HG03108 (cell line): ENCODE results near the gene CADM1.

Experiments used
- ATAC-seq: cut with Tn5 transposase; IDR thresholded peaks from one replicate; pipeline ENCODE4 v1.9.1; 2021; ENCODE audit warnings: moderate library complexity; ENCODE audit not compliant: unreplicated experiment

CADM1 gene

GRCh38 chr11:115256397-115257197, 247.6 kb downstream of the CADM1 start:
- ATAC-seq: peak; percentile 91

DNA sequence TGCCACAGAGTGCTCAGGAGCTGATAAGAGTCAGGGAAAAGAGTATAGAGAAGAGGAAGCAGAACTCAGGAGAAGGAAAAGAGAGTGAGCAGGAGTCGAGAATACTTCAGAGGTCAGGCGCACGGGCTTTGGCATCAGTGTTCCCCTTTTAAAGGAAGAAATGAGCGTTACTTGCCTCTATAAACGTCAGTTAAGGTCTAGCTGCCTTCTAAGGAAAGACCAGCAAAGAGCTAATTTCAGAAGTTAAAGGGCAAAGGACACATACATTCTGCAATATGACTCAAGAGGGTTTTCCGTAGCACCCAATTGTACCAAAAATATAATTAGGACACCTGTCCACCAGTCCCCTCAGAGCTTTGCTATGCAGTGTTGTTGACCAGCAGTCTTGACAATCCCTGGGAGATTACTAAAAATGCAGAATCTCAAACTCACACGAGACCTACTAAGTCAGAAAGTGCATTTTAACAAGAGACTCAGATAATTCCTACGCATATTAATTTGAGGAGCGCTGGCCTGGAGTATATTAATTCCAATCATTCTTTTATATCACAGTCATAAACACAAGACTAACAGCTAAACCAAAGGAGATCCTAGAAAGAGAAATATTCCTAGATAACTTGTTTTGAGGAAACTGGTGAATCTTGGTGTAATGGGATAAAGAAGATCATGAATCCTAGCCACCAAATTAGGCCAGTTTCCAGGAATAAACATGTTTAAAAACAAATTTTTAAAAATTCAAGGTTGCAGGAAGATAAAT, 249.0 kb downstream of the CADM1 start:
- no peak for ATAC-seq

GRCh38 chr11:115251126-115251525, 253.1 kb downstream of the CADM1 start:
- ATAC-seq: no peak

- ATAC-seq: no peak
Observed at GRCh38 chr11:115249061-115249578, 255.1 kb downstream of the CADM1 start.

GRCh38 chr11:115247953-115248352, 256.3 kb downstream of the CADM1 start:
- no peak for ATAC-seq

DNA sequence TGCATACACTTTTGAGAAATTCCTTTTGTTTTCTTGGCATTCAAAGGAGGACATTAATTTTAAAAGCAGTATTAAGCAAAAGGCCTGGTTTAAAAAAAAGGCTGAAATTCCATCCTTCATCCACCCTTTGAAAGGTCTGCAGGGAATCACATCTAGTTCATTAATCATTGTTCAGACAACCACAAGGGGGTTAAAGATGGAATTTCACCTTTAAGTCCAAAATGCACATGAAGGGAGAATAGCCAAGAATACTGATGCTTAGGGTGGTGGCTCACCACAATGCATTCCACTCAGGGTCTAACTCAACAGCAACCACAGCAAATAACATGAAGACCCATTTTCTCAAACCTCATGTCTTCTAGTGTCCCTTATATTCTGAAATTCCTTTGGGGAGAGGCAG, 256.9 kb downstream of the CADM1 start:
- ATAC-seq: no peak

GRCh38 chr11:115244758-115245157, 259.5 kb downstream of the CADM1 start:
- no peak for ATAC-seq

DNA sequence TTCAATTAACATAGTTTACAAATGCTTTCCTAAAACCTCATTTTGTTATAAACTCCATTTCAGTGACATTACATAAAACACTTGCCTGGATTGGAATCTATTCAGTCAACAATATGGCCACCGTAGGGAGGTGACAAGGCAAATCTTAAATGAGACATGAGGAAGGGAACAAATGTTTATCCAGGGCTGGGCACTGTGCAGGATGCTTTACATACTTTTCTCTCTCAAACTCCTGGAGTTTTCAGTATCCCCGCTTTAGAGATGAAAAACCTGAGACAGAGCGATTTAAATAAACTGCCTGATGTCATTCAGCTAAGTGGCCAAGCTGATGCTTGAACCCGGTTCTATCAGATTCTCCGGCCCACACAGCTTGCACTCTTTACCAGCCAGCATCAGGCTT, 259.9 kb downstream of the CADM1 start:
- no peak for ATAC-seq

DNA sequence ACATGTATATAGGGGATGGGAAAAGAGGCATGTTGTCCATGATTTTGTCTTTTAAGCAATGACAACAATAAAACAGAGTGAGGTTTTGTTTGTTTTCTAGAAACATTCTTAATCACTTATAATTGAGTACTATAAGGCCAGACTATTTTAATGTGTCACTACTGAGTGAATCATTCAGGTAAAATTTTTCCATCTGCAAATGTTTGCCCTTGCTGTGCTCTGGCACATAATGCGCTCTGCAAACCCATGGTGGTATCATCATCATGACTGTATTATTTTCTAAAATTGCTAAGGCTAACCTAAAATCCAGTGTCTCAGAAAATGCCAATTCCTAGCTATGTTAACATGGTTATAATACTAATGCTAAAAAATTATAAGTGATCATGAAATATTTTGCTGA, 261.2 kb downstream of the CADM1 start:
- no peak for ATAC-seq

- no peak for ATAC-seq
Observed at GRCh38 chr11:115241899-115242298, 262.3 kb downstream of the CADM1 start.

- no peak for ATAC-seq
Observed at GRCh38 chr11:115238791-115239190, 265.4 kb downstream of the CADM1 start.

- ATAC-seq: no peak
Observed at GRCh38 chr11:115238086-115238485, 266.1 kb downstream of the CADM1 start.

DNA sequence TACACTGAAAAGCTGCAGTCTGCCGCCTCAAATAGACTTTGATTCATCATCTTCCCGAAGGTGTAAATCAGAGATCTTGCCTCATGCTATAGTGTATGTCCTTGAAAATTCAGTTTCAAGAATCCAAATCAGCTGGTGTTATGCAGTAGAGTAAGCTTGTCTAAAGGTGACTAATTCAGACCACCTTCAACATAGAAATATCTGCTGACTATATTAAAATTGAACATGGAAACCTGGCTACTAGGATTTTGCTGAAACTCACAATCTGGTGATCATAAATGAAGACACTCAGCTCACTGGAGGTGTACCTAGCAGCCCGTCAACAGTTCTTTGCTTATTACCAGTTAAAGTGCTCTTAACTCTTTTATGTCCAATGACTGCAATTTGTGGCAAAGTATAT, 266.6 kb downstream of the CADM1 start:
- no peak for ATAC-seq

DNA sequence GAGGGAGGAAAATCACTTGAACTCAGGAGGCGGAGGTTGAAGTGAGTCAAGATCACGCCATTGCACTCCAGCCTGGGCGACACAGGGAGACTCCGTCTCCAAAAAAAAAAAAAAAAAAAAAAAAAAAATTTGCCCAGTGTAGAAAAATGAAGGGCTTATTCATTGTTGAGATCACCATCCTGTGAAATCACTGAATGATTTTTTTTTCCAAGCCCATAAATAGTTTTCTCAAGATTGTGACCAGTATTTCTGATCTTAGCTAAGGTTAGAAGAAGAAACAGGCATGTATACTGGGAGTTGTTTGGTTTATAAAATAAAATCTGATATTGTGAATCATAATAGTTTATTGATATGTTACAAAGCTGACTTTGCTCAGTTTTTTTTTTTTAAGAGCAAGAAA, 269.4 kb downstream of the CADM1 start:
- no peak for ATAC-seq

DNA sequence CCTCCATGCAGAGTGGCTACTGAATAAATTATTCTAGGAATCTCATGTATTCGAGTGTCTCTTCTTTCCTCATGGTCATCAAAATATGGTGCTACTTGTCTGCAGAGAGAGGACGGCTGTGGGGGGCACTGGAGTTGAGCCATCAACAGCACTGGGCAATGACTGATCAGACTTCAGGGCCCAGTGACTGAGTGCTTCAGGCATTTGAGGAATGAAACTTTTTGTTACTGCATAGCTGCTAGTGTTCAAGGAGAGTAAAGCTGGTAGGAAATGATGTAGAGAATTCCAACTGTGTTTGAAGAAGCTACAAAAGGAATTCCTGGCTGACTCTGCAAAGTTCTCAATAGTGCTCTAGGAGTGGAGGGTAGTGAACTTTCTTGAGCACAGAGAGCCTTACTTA, 277.7 kb downstream of the CADM1 start:
- ATAC-seq: no peak

DNA sequence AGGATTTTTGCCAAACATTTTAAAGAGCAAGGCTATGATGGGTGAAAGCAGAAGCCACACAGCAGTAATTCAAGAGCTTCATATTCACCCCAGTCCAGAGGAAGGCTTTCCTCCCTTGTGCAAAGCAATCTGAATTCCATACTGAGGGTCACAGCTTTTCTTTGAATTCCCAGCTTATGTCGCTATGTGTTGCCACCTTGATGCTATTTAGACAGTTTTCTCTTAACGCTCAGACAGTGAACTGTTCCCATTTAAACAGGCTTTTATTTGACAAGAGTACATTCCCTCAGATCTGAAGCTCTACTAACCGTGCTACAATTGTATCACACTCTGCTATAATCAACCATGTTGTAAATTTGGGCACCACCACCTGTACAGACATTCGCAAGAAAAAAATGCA, 279.7 kb downstream of the CADM1 start:
- ATAC-seq: no peak

DNA sequence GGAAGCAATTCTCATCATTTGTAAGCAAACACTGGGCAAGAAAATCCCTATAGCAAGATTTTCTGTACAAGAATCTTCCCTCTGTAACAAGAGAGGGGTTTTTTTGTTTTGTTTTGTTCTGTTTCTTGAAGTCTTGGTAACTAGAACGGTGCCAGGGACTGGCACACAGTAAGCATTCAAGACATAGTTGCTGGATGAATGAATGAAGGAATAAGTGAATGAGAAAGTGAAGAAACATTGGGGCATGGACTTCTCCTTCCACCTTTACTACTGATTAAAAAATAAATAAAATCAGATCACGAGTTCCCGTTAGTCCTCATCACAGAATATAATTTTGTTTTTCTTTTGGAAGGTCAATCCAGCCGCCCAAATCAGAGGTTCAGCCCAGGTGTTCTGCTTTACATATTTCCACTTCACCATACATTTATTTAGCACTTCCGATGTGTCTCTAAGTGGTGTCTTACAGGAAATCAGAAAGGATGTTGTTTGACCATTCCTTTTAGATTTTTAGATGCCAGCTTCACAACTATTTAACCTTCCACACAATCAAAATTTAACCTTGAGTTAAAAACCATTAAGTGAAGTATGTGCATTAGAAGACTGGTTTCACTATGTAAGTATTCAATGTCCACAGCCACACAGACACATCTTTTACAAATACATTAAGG, 281.2 kb downstream of the CADM1 start:
- peak; percentile 31 for ATAC-seq

- ATAC-seq: peak; percentile 88
Observed at GRCh38 chr11:115222218-115222862, 281.9 kb downstream of the CADM1 start.

GRCh38 chr11:115221461-115222069, 282.6 kb downstream of the CADM1 start:
- ATAC-seq: peak; percentile 36

GRCh38 chr11:115220911-115221310, 283.3 kb downstream of the CADM1 start:
- ATAC-seq: no peak

GRCh38 chr11:115220423-115220822, 283.8 kb downstream of the CADM1 start:
- no peak for ATAC-seq
